A549 (cell line): ENCODE measurements around the gene COL15A1.

Experiments
- CBX8 ChIP-seq: fragments of 200-600 bp; sonication (generic); IDR thresholded peaks from 2 replicates; pipeline ENCODE4 v1.6.1; 2016
- CEBPB ChIP-seq, 2 experiments: fragments of >200 bp in 1 of 2; sonication (Bioruptor Twin) in 1 of 2; formaldehyde crosslinking in 1 of 2; IDR thresholded peaks; 2 replicates each; pipeline ENCODE4 v1.6.1; 2012 to 2016
- CHD2 ChIP-seq: fragments of 150-350 bp; IDR thresholded peaks from 2 replicates; pipeline ENCODE4 v1.6.1; 2014; ENCODE audit warnings: low read length; ENCODE audit not compliant: partially characterized antibody
- ESRRA ChIP-seq: fragments of 150-350 bp; IDR thresholded peaks from 2 replicates; pipeline ENCODE4 v1.6.1; 2014; ENCODE audit warnings: mild to moderate bottlenecking, low read length, borderline replicate concordance
- NFE2L2 ChIP-seq: fragments of 150-350 bp; conservative IDR thresholded peaks from 2 replicates; pipeline ENCODE4 v1.6.1; 2014; ENCODE audit warnings: low read length
- POLR2A ChIP-seq: IDR thresholded peaks from 2 replicates; pipeline ENCODE4 v1.6.1; 2012; ENCODE audit warnings: mild to moderate bottlenecking, low read length
- TF ChIP-seq, protein P1 (sequence below): fragments of >200 bp; sonication (Bioruptor Twin); formaldehyde crosslinking; IDR thresholded peaks from 3 replicates; pipeline ENCODE4 v1.5.1; 2016

DNA sequence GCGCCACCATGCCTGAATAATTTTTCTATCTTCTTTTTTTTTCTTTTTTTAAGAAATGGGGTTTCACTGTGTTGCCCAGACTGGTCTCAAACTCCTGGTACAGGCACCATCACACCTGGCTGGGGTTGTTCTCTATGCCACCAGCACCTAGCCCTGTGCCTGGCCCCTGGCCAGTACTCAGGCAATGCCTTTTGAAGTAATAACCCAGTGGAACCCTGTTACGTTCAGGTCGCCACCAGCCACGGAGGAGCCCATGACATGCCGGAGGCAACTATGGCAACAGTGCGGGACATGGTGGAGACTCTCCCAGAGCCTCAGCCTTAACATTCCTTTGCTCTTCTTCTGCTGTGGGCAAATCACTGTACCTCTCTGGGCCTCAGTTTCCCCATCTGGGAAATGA is 14.1 kb downstream of the COL15A1 start:
- TF ChIP-seq CBX8 (no peak), ESRRA (no peak), POLR2A (no peak), NFE2L2 (no peak), CHD2 (no peak), CEBPB (IDR thresholded peaks at IDR 0.05) (no peak)
- TF ChIP-seq, protein P1, sequence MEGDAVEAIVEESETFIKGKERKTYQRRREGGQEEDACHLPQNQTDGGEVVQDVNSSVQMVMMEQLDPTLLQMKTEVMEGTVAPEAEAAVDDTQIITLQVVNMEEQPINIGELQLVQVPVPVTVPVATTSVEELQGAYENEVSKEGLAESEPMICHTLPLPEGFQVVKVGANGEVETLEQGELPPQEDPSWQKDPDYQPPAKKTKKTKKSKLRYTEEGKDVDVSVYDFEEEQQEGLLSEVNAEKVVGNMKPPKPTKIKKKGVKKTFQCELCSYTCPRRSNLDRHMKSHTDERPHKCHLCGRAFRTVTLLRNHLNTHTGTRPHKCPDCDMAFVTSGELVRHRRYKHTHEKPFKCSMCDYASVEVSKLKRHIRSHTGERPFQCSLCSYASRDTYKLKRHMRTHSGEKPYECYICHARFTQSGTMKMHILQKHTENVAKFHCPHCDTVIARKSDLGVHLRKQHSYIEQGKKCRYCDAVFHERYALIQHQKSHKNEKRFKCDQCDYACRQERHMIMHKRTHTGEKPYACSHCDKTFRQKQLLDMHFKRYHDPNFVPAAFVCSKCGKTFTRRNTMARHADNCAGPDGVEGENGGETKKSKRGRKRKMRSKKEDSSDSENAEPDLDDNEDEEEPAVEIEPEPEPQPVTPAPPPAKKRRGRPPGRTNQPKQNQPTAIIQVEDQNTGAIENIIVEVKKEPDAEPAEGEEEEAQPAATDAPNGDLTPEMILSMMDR: no peak
